DND-41 (cell line): ENCODE data around the gene DYNC2I2.

Source experiments
- ATAC-seq: fragments of 200-7000 bp; cut with Tn5 transposase; 3 replicates; pipeline ENCODE4 v1.9.1; 2021; ENCODE audit warnings: low read depth; ENCODE audit not compliant: insufficient read depth
- DNase-seq: peaks from one replicate; pipeline ENCODE4 v3.0.0-alpha.2; 2020
- H2AFZ ChIP-seq: 2 replicates; pipeline ENCODE4 v1.6.0; 2012; ENCODE audit warnings: low read depth, low read length
- H3K27ac ChIP-seq: 2 replicates; pipeline ENCODE4 v1.5.1; 2012; ENCODE audit warnings: low read length, inconsistent platforms
- H3K27me3 ChIP-seq: fragments of 200-600 bp; sonication (generic); 2 replicates; pipeline ENCODE4 v1.6.0; 2012; ENCODE audit warnings: low read length, mild to moderate bottlenecking, inconsistent platforms; ENCODE audit not compliant: insufficient read depth, poor library complexity
- H3K36me3 ChIP-seq: 2 replicates; pipeline ENCODE4 v1.5.1; 2012; ENCODE audit warnings: low read length, inconsistent platforms; ENCODE audit not compliant: insufficient read depth
- H3K4me1 ChIP-seq: 2 replicates; pipeline ENCODE4 v1.5.1; 2012; ENCODE audit warnings: mild to moderate bottlenecking, low read length; ENCODE audit not compliant: insufficient read depth
- H3K4me2 ChIP-seq: 2 replicates; pipeline ENCODE4 v1.6.0; 2012; ENCODE audit warnings: mild to moderate bottlenecking, moderate library complexity, low read length, inconsistent platforms; ENCODE audit not compliant: insufficient read depth
- H3K4me3 ChIP-seq, 2 experiments: fragments of 200-600 bp in 1 of 2; shearing (Covaris generic) in 1 of 2; 2 replicates each; pipeline ENCODE4 v1.5.1; 2012 to 2016; ENCODE audit warnings: inconsistent platforms in 2 of 2, low read length in 2 of 2, mild to moderate bottlenecking in 2 of 2, low read depth in 1 of 2, moderate library complexity in 1 of 2
- H3K79me2 ChIP-seq: 2 replicates; pipeline ENCODE4 v1.6.0; 2012; ENCODE audit warnings: low read length, inconsistent platforms; ENCODE audit not compliant: insufficient read depth
- H3K9ac ChIP-seq: 2 replicates; pipeline ENCODE4 v1.6.0; 2012; ENCODE audit warnings: low read depth, mild to moderate bottlenecking, inconsistent platforms, low read length, moderate library complexity
- H3K9me3 ChIP-seq: 2 replicates; pipeline ENCODE4 v1.5.1; 2012; ENCODE audit warnings: low read length, moderate library complexity, mild to moderate bottlenecking, inconsistent platforms; ENCODE audit not compliant: insufficient read depth, severe bottlenecking
- H4K20me1 ChIP-seq: 2 replicates; pipeline ENCODE4 v1.6.0; 2012; ENCODE audit warnings: low read length; ENCODE audit not compliant: insufficient read depth
- EZH2 ChIP-seq: IDR thresholded peaks from 3 replicates; pipeline ENCODE4 v1.6.1; 2012; ENCODE audit warnings: borderline replicate concordance, low read depth, mild to moderate bottlenecking, moderate library complexity, low read length, inconsistent platforms; ENCODE audit not compliant: severe bottlenecking
- TF ChIP-seq, protein P1 (sequence below): IDR thresholded peaks from 2 replicates; pipeline ENCODE4 v1.5.1; 2012; ENCODE audit warnings: borderline replicate concordance, low read length, moderate library complexity, mild to moderate bottlenecking; ENCODE audit not compliant: poor library complexity, severe bottlenecking; ENCODE audit errors: extremely low read depth

The DYNC2I2 gene

GRCh38 chr9:128687453-128687852 is 30.8 kb upstream of the DYNC2I2 start:
- no peak for TF ChIP-seq EZH2
- TF ChIP-seq, protein P1, sequence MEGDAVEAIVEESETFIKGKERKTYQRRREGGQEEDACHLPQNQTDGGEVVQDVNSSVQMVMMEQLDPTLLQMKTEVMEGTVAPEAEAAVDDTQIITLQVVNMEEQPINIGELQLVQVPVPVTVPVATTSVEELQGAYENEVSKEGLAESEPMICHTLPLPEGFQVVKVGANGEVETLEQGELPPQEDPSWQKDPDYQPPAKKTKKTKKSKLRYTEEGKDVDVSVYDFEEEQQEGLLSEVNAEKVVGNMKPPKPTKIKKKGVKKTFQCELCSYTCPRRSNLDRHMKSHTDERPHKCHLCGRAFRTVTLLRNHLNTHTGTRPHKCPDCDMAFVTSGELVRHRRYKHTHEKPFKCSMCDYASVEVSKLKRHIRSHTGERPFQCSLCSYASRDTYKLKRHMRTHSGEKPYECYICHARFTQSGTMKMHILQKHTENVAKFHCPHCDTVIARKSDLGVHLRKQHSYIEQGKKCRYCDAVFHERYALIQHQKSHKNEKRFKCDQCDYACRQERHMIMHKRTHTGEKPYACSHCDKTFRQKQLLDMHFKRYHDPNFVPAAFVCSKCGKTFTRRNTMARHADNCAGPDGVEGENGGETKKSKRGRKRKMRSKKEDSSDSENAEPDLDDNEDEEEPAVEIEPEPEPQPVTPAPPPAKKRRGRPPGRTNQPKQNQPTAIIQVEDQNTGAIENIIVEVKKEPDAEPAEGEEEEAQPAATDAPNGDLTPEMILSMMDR: no peak
- peaks cover 48% of the 10 kb centered on the region for H3K79me2 ChIP-seq
- H3K27ac ChIP-seq: no peak overlapping the region
- no peak overlapping the region for H3K9ac ChIP-seq
- no peak overlapping the region for H3K4me2 ChIP-seq
- H3K4me3 ChIP-seq: no peak overlapping the region
- H4K20me1 ChIP-seq: peaks cover 21% of the 10 kb centered on the region
- H3K27me3 ChIP-seq: no peaks in the 10 kb centered on the region
- H2AFZ ChIP-seq: no peak overlapping the region
- peaks cover 25% of the 10 kb centered on the region for H3K36me3 ChIP-seq
- peaks cover 68% of the 10 kb centered on the region for H3K4me1 ChIP-seq
- DNase-seq (no peak), ATAC-seq (no peak)
- H3K9me3 ChIP-seq: no peaks in the 10 kb centered on the region

GRCh38 chr9:128685636-128686489 is 29.2 kb upstream of the DYNC2I2 start:
- peak overlapping the region; percentile 80 for H2AFZ ChIP-seq
- no peaks in the 10 kb centered on the region for H3K27me3 ChIP-seq
- TF ChIP-seq, protein P1: no peak
- no peak for TF ChIP-seq EZH2
- no peaks in the 10 kb centered on the region for H3K9me3 ChIP-seq
- ATAC-seq (peak; percentile 37), DNase-seq (peak; percentile 54)
- peak overlapping the region; percentile 82 for H3K27ac ChIP-seq
- H3K4me1 ChIP-seq: peaks cover 54% of the 10 kb centered on the region
- peaks cover 7% of the 10 kb centered on the region for H4K20me1 ChIP-seq
- peak overlapping the region; percentile 75 for H3K4me2 ChIP-seq
- H3K4me3 ChIP-seq: peak overlapping the region in 1 of 2 experiments; percentile 48; a peak in 1 of 4 replicates
- peaks cover 9% of the 10 kb centered on the region for H3K36me3 ChIP-seq
- H3K79me2 ChIP-seq: peaks cover 33% of the 10 kb centered on the region
- peak overlapping the region; percentile 68 for H3K9ac ChIP-seq

DNA sequence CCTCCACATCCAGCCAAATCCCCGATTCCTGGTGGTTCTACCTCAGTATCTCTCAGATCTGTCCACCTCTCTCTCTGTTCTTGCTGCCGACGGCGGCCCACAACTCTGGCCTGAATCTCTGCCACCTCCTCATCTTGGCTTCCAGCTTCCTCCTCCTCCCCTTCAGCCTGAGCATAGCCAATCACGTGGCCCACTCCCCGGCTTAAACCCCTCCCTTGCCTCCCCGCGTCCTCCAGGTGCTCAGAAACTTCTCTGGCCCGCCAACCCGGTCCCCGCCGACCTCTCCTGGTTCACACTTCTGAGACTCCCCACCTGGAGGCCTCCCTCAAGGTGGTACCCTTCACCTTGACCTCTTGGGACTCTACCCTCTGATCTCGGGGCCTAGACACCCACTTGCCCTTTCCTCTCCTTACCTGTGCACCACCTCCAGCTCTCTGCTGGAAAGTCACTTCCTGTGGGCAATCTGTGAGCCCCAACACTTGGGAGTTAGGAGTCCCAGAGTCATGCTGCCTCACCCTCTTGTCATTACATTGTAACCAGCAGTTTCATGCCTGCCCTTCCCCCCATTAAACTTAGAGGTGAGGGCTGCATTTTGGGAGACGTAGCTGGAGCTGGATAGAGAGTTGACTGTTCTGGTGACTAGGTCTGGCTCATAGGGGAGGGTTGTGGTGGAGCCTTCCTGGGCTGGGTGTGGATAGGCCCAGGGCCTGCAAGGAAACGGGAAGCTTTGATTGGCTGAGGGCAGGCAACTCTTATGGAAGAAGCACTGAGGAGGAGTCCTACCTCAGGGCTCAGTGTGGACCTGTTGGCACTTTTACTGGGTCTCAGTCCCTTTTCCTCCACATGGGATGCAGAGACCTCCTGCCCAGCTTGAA is 27.9 kb upstream of the DYNC2I2 start:
- Histone ChIP-seq H3K79me2 (peaks cover 22% of the 10 kb centered on the region), H3K4me2 (peak overlapping the region; percentile 75), H3K9me3 (no peaks in the 10 kb centered on the region), H4K20me1 (no peaks in the 10 kb centered on the region), H3K36me3 (no peaks in the 10 kb centered on the region), H3K4me3 (peak overlapping the region; percentile 51 to 66; a peak in 3 of 4 replicates), H3K9ac (peak overlapping the region; percentile 68), H3K27ac (peak overlapping the region; percentile 68), H2AFZ (peak overlapping the region; percentile 82), H3K27me3 (no peaks in the 10 kb centered on the region), H3K4me1 (peaks cover 50% of the 10 kb centered on the region)
- TF ChIP-seq, protein P1: no peak
- TF ChIP-seq EZH2: no peak
- DNase-seq: peak; percentile 79
- peak; percentile 57 for ATAC-seq
